Vagina (tissue), 2 donors: ENCODE data around the gene AKR1A1.

Experiments used
- CTCF ChIP-seq, 3 experiments: fragments of 450-650 bp in 2 of 3; fragments of 200-600 bp in 1 of 3; sonication (generic) in 1 of 3; IDR thresholded peaks; one replicate each; pipeline ENCODE4 v1.5.1; 2017 to 2019; ENCODE audit warnings: antibody characterized with exemption in 3 of 3, mild to moderate bottlenecking in 2 of 3, moderate library complexity in 2 of 3
- POLR2AphosphoS5 ChIP-seq, 2 donors: sonication (generic); formaldehyde crosslinking; IDR thresholded peaks; one replicate each; pipeline ENCODE4 v1.9.0; 2017; ENCODE audit warnings: antibody characterized with exemption in 2 of 2, mild to moderate bottlenecking in 2 of 2, low read depth in 1 of 2; ENCODE audit not compliant: insufficient read depth in 1 of 2

- TF ChIP-seq CTCF (IDR thresholded peaks at IDR 0.05) (no peak), POLR2AphosphoS5 (IDR thresholded peaks at IDR 0.05; ENCODE audit: insufficient read depth in 1 of 2, low read depth in 1 of 2) (no peak)
Measured at GRCh38 chr1:45608175-45609156, 57.8 kb downstream of the AKR1A1 start.
